Measurements from ENCODE around the gene SCYL1. TPM values are rescaled to one million over a fixed set of nuclear protein-coding genes. Genes with fewer than 3 reads are reported as not detected.
"Not testable (repeated sequence)": the region's sequence is repeated elsewhere in the genome, so short reads cannot be mapped to it uniquely, and the experiment has no call there.

SCYL1 gene
- total and polyA plus RNA-seq, 12 donors = 52.3 to 395 (median 148) TPM

- peak in 4 of 7 donors; percentile 49 to 78 (median 62) for DNase-seq
- 19 to 30% (median 29%) methylated on average over 10 to 15 of the region's 15 CpGs for WGBS, 4 donors
- H3K27ac ChIP-seq = peak overlapping the region in 2 of 5 donors; percentile 93 to 96
- intact Hi-C loops (cut with DNase I) = no loop called here
- H3K4me1 ChIP-seq (replicated peaks in 1 of 2) = peaks cover 34 to 54% of the 10 kb centered on the region in 2 donors
- H3K9me3 ChIP-seq (replicated peaks in 1 of 3) = no peaks in the 10 kb centered on the region
- no peaks in the 10 kb centered on the region for H3K36me3 ChIP-seq (replicated peaks in 1 of 2)
- no peak overlapping the region for H3K4me3 ChIP-seq
- TF ChIP-seq POLR2A (IDR thresholded peaks at IDR 0.05) = no peak
- TF ChIP-seq CTCF (IDR thresholded peaks at IDR 0.05) = no peak
- no peaks in the 10 kb centered on the region for H3K27me3 ChIP-seq
These were observed 35.9 kb downstream of the SCYL1 start for GRCh38 chr11:65560555-65561418.

- H3K9me3 ChIP-seq (replicated peaks in 1 of 3) = no peaks in the 10 kb centered on the region
- H3K4me1 ChIP-seq (replicated peaks in 1 of 2) = peaks cover 34 to 51% of the 10 kb centered on the region in 2 donors
- TF ChIP-seq CTCF (IDR thresholded peaks at IDR 0.05) (no peak), POLR2A (IDR thresholded peaks at IDR 0.05) (no peak)
- no peaks in the 10 kb centered on the region for H3K36me3 ChIP-seq (replicated peaks in 1 of 2)
- DNase-seq = no peak
- no peak overlapping the region for H3K27ac ChIP-seq
- intact Hi-C loops (cut with DNase I) = no loop called here
- no peak overlapping the region for H3K4me3 ChIP-seq
- 84 to 86% (median 86%) methylated on average over 7 of the region's 7 CpGs for WGBS, 4 donors
- H3K27me3 ChIP-seq = no peaks in the 10 kb centered on the region
These were observed 37.1 kb downstream of the SCYL1 start for GRCh38 chr11:65562020-65562419.

GRCh38 chr11:65562788-65563187 lies 37.9 kb downstream of the SCYL1 start:
- Histone ChIP-seq H3K36me3 (replicated peaks in 1 of 2) (no peaks in the 10 kb centered on the region), H3K27ac (no peak overlapping the region), H3K27me3 (no peaks in the 10 kb centered on the region), H3K9me3 (replicated peaks in 1 of 3) (no peaks in the 10 kb centered on the region), H3K4me3 (no peak overlapping the region), H3K4me1 (replicated peaks in 1 of 2) (peaks cover 29 to 48% of the 10 kb centered on the region in 2 donors)
- no peak for DNase-seq
- 80 to 89% (median 87%) methylated on average over 8 to 9 of the region's 9 CpGs for WGBS, 4 donors
- intact Hi-C loops (cut with DNase I) = no loop called here
- no peak for TF ChIP-seq POLR2A (IDR thresholded peaks at IDR 0.05)
- TF ChIP-seq CTCF (IDR thresholded peaks at IDR 0.05) = no peak

- Histone ChIP-seq H3K4me3 (no peak overlapping the region), H3K27ac (no peak overlapping the region), H3K27me3 (no peaks in the 10 kb centered on the region), H3K36me3 (replicated peaks in 1 of 2) (no peaks in the 10 kb centered on the region), H3K9me3 (replicated peaks in 1 of 3) (no peaks in the 10 kb centered on the region), H3K4me1 (replicated peaks in 1 of 2) (peaks cover 28 to 54% of the 10 kb centered on the region in 2 donors)
- TF ChIP-seq CTCF (IDR thresholded peaks at IDR 0.05) = no peak
- no peak for TF ChIP-seq POLR2A (IDR thresholded peaks at IDR 0.05)
- WGBS, 4 donors = 92 to 95% (median 94%) methylated on average over 3 to 4 of the region's 4 CpGs
- intact Hi-C loops (cut with DNase I) = no loop called here
- no peak for DNase-seq
These were observed 38.7 kb downstream of the SCYL1 start for GRCh38 chr11:65563601-65564000.

- H3K27ac ChIP-seq = peak overlapping the region in 3 of 5 donors; percentile 52 to 70 (median 65)
- DNase-seq; H3K27me3 ChIP-seq; intact Hi-C loops (cut with DNase I); H3K4me3 ChIP-seq; H3K36me3 ChIP-seq (replicated peaks in 1 of 2); H3K9me3 ChIP-seq (replicated peaks in 1 of 3): not testable (repeated sequence)
- peaks cover 25 to 49% of the 10 kb centered on the region in 2 donors for H3K4me1 ChIP-seq (replicated peaks in 1 of 2)
- WGBS, 4 donors = 79 to 83% (median 81%) methylated on average over 12 of the region's 12 CpGs
These were observed 40.1 kb downstream of the SCYL1 start for GRCh38 chr11:65564879-65565559.
